IPS-11a (cell line): ENCODE results near the gene RHOG.

Experiments used
- H3K4me3 ChIP-seq: one replicate; pipeline ENCODE4 v1.5.1; 2013; ENCODE audit warnings: low read depth, low read length, control low read depth

The RHOG gene

DNA sequence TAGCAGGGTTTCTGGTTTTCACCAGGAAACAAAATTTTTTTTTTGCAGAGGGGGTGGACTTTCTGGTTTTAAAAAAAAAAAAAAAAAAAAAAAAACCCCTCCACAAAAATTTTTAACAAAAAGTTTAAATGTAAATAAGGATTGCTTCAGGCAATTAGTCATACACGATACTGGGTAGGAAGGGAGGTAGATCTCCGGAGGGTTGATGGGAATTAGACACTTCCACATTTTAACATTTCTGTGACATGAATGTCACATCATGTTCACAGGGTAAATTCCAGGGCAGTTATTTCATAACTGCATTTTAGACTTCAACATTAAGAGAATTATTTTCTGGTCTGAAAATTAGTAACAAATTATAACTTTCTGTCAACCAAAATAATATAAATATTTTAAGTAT, 59.3 kb downstream of the RHOG start:
- H3K4me3 ChIP-seq = no peak overlapping the region
